Activated CD4-positive, alpha-beta T cell treated with anti-CD3 and anti-CD28 coated beads, Interleukin-2, amount 10 ng/mL, durations not matched to agents 7 days and 5 days (primary cell): Measurements from ENCODE around the gene ATF4. TPM values are rescaled to one million over a fixed set of nuclear protein-coding genes. Genes with fewer than 3 reads are reported as not detected.

Experiments
- CTCF ChIA-PET: fragments of 350-600 bp; sonication (Branson Sonifier 250); formaldehyde crosslinking; loops from one replicate; lab custom pipeline; 2021; ENCODE audit warnings: antibody characterized with exemption; lab: Charles Lee
- POLR2A ChIA-PET: fragments of 350-600 bp; sonication (Branson Sonifier 250); formaldehyde crosslinking; loops from one replicate; lab custom pipeline; 2021; ENCODE audit warnings: antibody characterized with exemption; lab: Charles Lee
- DNase-seq: peaks from one replicate; pipeline ENCODE4 v3.0.0-alpha.2; 2020
- H3K27ac Mint-ChIP-seq: one replicate; pipeline ENCODE4 v1.8.0; 2021; ENCODE audit warnings: mild to moderate bottlenecking, moderate library complexity, mixed read lengths
- H3K27me3 Mint-ChIP-seq: one replicate; pipeline ENCODE4 v1.8.0; 2021; ENCODE audit warnings: mixed read lengths
- H3K36me3 Mint-ChIP-seq: one replicate; pipeline ENCODE4 v1.8.0; 2021; ENCODE audit warnings: low read depth, mixed read lengths
- H3K4me1 Mint-ChIP-seq: one replicate; pipeline ENCODE4 v1.8.0; 2021; ENCODE audit warnings: mixed read lengths
- H3K4me3 Mint-ChIP-seq: one replicate; pipeline ENCODE4 v1.8.0; 2021; ENCODE audit warnings: mild to moderate bottlenecking, moderate library complexity, mixed read lengths
- H3K9me3 Mint-ChIP-seq: one replicate; pipeline ENCODE4 v1.8.0; 2021; ENCODE audit warnings: mixed read lengths
- total RNA-seq, 2 experiments: library from RNA; stranded (reverse); gene quantifications; one replicate each; pipeline ENCODE4 v1.2.3, GENCODE V29; 2021

ATF4 gene
- total RNA-seq, 2 experiments from 2014 or later: 372 to 437 TPM

DNA sequence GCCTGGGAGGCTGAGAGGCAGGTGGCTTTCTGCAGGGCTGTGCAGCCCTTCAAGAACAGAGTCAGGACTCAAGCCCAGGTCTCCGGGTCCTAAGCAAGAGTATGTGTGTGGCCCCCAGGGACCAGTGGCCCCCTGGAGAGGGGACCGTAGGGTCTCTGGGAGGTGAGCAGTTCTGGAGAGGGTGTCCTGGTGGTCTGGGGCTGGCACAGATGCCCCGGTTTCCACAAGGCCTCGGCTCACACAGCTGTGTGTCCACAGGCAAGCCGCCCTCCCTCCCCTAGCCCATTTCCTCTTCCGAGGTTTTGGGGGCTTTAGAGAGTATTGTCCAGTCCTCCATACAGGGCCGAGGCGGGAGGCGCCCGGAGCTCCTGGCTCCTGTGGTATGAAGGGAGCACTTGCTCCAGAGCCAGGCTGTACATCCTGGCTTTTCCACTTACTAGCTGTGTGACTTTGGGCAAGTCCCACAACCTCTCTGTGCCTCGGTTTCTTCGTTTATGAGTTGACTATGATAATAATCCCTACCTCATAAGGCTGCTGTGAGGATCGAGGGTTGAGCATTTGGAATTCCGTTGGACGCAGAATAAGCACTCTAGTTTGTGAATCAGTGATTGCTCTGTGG, 15.6 kb downstream of the ATF4 start:
- Mint-ChIP-seq H3K4me1 (peaks cover 25% of the 10 kb centered on the region), H3K4me3 (no peak overlapping the region), H3K9me3 (no peaks in the 10 kb centered on the region), H3K27me3 (no peaks in the 10 kb centered on the region), H3K36me3 (peaks cover 10% of the 10 kb centered on the region), H3K27ac (no peak overlapping the region)
- DNase-seq: no peak
- CTCF ChIA-PET: interaction anchor here (0.6 to 4.5 kb wide), 8 partner anchors 10 to 783 kb away, joined by 3 to 57 read pairs (median 9); no protein-coding TSS in a partner anchor
- POLR2A ChIA-PET: no interaction called here

DNA sequence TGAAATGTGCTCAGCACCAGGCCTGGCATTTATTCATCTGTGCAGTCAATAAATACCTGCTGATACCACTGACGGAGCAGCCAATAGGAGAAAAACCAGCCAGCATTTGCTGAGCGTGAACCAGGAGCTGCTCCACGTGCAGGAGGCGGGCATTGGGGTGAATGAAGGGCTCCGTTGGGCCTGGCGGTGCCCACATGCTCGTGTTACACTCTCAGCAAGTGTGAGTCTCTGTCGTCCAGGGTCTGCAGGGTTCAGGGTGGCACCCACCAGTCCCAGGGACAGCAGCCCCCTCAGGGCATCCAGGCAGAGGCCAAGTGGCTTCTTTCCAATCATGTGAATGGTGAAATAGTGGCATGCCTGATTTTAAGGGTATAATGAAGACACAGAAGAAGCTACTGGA, 16.3 kb downstream of the ATF4 start:
- Mint-ChIP-seq H3K27ac (no peak overlapping the region), H3K36me3 (peaks cover 4% of the 10 kb centered on the region), H3K9me3 (no peaks in the 10 kb centered on the region), H3K4me1 (peaks cover 18% of the 10 kb centered on the region), H3K4me3 (no peak overlapping the region), H3K27me3 (no peaks in the 10 kb centered on the region)
- DNase-seq: no peak
- POLR2A ChIA-PET: no interaction called here
- CTCF ChIA-PET: interaction anchor here (0.6 to 4.5 kb wide), 3 partner anchors 34 to 811 kb away, joined by 3 to 57 read pairs (median 4); no protein-coding TSS in a partner anchor

DNA sequence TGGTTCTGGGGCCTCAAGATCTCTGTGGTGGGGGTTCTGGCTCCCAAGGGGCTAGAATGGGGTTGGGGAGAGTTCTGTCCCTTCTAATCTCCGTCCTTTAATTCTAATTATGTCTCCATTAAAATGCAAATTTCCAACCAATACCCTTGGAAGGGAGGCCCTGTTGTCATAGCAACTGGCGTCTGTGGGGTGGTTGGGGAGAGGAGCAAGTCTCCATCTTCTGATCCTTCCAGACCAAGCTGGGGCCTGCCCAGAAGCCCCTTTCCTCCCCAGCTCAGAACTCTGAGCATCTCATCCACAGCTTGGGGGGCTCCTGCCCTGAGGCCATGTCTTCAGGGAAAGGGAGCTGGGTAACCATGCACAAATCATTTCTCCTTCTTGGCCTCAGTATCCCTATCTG, 17.6 kb downstream of the ATF4 start:
- Mint-ChIP-seq H3K4me1 (peaks cover 11% of the 10 kb centered on the region), H3K36me3 (no peaks in the 10 kb centered on the region), H3K27me3 (no peaks in the 10 kb centered on the region), H3K4me3 (no peak overlapping the region), H3K27ac (no peak overlapping the region), H3K9me3 (no peaks in the 10 kb centered on the region)
- ChIA-PET POLR2A (no interaction called here), CTCF (interaction anchor here (1.2 to 2.0 kb wide), 2 partner anchors 9 to 487 kb away, joined by 7 read pairs; no protein-coding TSS in a partner anchor)
- DNase-seq: no peak

DNA sequence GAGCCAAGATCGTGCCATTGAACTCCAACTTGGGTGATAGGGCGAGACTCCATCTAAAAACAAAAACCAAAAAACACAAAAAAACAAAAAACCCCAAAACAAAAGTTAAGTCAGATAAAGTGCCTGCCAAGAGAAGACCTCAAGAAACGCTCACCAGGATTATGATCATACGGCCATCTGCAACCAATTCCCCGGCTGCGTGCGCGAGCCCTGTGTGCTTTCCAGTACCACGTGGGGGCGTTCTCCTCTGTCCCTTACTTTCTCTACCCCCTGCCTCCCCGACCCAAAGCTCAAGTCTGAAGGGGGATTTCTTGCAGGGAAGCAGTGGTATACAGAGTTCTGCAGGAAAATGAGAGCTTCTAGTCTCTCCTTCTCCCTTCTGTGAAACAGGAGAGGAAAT, 22.7 kb downstream of the ATF4 start:
- POLR2A ChIA-PET: no interaction called here
- Mint-ChIP-seq H3K27ac (no peak overlapping the region), H3K9me3 (no peaks in the 10 kb centered on the region), H3K36me3 (no peaks in the 10 kb centered on the region), H3K4me3 (no peak overlapping the region), H3K27me3 (peaks cover 33% of the 10 kb centered on the region), H3K4me1 (peaks cover 18% of the 10 kb centered on the region)
- DNase-seq: peak; percentile 44
- CTCF ChIA-PET: interaction anchor here (0.6 to 1.9 kb wide), 5 partner anchors 8 to 481 kb away, joined by 3 to 6 read pairs (median 5); no protein-coding TSS in a partner anchor

DNA sequence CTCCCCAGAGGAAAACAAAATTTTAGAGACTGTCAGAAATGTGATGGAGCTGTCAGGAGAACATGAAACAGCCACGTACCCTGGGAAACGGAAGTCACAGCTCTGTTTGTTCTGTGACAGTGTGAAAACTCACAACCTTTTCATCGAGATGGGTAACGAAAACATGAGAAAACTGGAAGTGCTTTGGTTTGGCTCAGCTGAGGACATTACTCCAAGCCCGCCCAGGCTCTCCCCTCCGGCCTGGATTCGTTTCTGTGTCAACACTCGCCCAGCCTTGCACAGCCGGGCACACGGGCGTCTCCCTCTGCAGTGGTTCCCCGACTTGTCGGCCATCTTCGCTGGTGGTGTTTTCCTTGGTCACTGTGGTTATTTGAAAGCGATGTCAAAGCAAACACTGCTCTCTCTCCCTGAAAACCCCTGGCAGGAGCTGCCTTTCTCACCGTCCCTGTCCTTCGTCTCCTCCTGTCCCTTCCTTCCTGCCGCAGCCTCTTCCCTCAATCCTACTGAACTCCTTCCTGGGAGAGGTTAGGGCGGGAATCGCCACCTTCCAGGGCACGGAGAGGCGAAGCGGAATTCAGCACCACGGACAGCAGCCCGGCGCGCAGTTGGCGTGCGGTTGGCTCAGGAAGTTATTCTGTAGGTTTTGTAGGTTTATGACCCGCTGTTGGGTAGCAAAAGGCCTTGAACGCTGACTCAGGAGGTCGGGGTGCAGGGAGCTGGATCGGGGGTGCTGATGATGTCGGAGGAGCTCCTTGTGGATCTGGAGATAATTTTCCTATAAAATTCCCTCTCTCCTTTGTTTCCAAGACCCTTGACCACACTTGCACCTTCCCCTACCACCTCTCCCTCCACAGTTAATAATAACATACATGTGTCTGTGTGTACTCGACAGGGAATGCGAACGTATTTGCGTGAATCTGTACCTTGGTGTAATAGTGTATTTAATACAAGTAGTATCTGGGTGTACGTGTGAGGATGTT, 25.3 kb downstream of the ATF4 start:
- CTCF ChIA-PET: interaction anchor here (0.6 to 3.5 kb wide), 6 partner anchors 10 to 491 kb away, joined by 3 to 24 read pairs (median 4); no protein-coding TSS in a partner anchor

DNA sequence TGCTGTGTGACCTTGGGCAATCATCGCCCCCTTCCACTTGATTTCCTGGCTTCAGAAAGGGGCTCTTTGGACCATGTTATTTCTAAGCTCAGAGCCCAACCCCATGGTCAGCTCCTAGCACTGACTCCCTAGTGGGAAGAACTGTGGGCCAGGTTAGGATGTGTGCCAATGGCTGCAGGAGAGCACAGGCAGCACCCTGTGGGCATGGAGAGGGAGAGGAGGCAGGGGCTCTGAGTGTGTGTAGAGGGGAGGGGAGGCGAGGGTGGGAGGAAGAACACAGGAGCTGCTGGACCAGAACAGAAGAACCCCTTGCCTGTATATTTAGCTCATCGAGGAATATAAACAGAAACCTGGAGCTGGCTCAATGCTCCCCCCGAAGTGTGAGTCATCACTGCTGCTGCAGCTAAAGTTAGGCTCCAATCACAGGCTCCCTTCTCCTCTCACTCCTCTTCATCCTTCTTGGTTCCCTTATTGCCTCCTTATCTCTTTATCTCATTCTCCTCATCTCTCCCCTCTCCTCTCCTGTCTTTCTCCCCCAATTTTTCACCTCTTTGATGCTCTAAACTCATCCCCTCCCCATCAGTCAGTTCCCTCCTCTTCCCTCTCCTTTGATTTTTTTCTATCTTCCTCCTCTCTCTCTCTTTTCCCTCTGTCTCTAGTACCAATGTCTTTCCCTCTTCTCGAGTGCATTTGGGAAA, 26.7 kb downstream of the ATF4 start:
- DNase-seq: no peak
- H3K36me3 Mint-ChIP-seq: no peaks in the 10 kb centered on the region
- CTCF ChIA-PET: interaction anchor here (3.5 kb wide), 1 partner anchor 12 kb away, joined by 24 read pairs; no protein-coding TSS in a partner anchor
- no peaks in the 10 kb centered on the region for H3K9me3 Mint-ChIP-seq
- no peak overlapping the region for H3K27ac Mint-ChIP-seq
- H3K4me3 Mint-ChIP-seq: no peak overlapping the region
- peaks cover 18% of the 10 kb centered on the region for H3K4me1 Mint-ChIP-seq
- H3K27me3 Mint-ChIP-seq: peaks cover 40% of the 10 kb centered on the region
- POLR2A ChIA-PET: no interaction called here

More for the DNA sequence above, 25.3 kb downstream of the ATF4 start:
- H3K36me3 Mint-ChIP-seq: no peaks in the 10 kb centered on the region
- POLR2A ChIA-PET: interaction anchor here (0.6 kb wide), 1 partner anchor 709 kb away, joined by 3 read pairs; no protein-coding TSS in a partner anchor
- H3K27me3 Mint-ChIP-seq: peaks cover 39% of the 10 kb centered on the region
- H3K4me1 Mint-ChIP-seq: peaks cover 18% of the 10 kb centered on the region
- H3K27ac Mint-ChIP-seq: no peak overlapping the region
- peak; percentile 66 for DNase-seq
- no peak overlapping the region for H3K4me3 Mint-ChIP-seq
- H3K9me3 Mint-ChIP-seq: no peaks in the 10 kb centered on the region

DNA sequence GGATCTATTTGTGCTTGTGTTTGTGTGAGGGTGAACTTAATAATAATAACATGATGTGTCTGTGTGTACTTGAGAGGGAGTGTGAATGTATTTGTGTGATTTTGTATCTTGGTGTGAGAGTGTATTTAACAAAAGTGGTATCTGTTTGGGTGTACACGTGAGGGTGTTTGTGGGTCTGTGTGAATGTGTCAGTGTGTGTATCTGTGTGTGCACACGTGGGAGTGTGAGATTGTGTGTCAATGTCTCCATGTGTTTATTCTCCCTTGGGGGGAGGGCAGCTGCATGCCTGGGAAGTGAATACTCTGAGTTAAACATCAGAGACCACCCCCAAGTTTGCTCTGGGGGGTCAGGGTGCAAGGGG, 27.2 kb downstream of the ATF4 start:
- no peaks in the 10 kb centered on the region for H3K36me3 Mint-ChIP-seq
- POLR2A ChIA-PET: no interaction called here
- peaks cover 18% of the 10 kb centered on the region for H3K4me1 Mint-ChIP-seq
- no peaks in the 10 kb centered on the region for H3K9me3 Mint-ChIP-seq
- H3K27ac Mint-ChIP-seq: no peak overlapping the region
- no peak for DNase-seq
- CTCF ChIA-PET: interaction anchor here (3.5 kb wide), 1 partner anchor 12 kb away, joined by 24 read pairs; no protein-coding TSS in a partner anchor
- no peak overlapping the region for H3K4me3 Mint-ChIP-seq
- H3K27me3 Mint-ChIP-seq: peaks cover 40% of the 10 kb centered on the region

DNA sequence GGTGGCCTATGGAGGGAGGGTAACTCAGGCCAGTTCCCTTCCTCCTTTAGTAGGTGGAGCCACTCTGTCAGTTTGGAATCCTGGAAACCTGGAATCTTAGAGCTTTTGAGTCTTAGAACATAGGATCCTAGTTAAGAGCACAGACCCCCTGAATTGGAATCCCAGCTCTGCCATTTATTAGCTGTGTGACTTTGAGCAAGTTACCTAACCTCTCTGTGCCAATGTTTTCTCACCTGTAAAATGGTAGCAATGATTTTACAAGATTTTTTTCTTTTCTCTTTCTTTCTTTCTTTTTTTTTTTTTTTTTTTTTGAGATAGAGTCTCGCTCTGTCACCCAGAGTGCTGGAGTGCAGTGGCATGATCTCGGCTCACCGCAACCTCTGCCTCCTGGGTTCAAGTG, 33.1 kb downstream of the ATF4 start:
- peaks cover 3% of the 10 kb centered on the region for H3K4me1 Mint-ChIP-seq
- no peaks in the 10 kb centered on the region for H3K36me3 Mint-ChIP-seq
- H3K27ac Mint-ChIP-seq: no peak overlapping the region
- H3K4me3 Mint-ChIP-seq: no peak overlapping the region
- no peak for DNase-seq
- ChIA-PET CTCF (interaction anchor here (2.2 kb wide), 1 partner anchor 19 kb away, joined by 7 read pairs; no protein-coding TSS in a partner anchor), POLR2A (no interaction called here)
- H3K27me3 Mint-ChIP-seq: peaks cover 39% of the 10 kb centered on the region
- no peaks in the 10 kb centered on the region for H3K9me3 Mint-ChIP-seq

DNA sequence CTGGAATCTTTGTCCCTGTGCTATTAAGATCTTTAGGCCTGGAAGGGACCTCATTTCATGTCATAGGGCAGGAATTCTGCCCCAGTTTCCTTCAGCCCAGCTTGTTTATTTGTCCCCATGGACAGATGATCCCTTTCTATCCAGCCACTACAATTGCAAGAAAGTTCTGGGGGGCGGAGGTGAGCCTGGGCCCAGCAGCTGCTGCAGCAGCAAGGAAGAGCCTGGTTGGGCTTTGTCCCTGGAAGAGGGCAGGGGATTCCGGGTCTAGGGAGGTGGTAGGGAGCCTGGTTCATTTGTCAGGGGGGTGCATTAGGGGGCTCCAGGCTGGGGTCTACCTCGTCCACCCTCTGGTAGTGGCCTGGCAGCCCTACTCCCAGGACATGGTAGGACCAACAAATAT, 33.8 kb downstream of the ATF4 start:
- Mint-ChIP-seq H3K4me1 (peaks cover 3% of the 10 kb centered on the region), H3K27ac (no peak overlapping the region), H3K27me3 (peaks cover 45% of the 10 kb centered on the region), H3K36me3 (no peaks in the 10 kb centered on the region), H3K4me3 (no peak overlapping the region), H3K9me3 (no peaks in the 10 kb centered on the region)
- ChIA-PET CTCF (interaction anchor here (2.2 kb wide), 1 partner anchor 19 kb away, joined by 7 read pairs; no protein-coding TSS in a partner anchor), POLR2A (no interaction called here)
- no peak for DNase-seq

DNA sequence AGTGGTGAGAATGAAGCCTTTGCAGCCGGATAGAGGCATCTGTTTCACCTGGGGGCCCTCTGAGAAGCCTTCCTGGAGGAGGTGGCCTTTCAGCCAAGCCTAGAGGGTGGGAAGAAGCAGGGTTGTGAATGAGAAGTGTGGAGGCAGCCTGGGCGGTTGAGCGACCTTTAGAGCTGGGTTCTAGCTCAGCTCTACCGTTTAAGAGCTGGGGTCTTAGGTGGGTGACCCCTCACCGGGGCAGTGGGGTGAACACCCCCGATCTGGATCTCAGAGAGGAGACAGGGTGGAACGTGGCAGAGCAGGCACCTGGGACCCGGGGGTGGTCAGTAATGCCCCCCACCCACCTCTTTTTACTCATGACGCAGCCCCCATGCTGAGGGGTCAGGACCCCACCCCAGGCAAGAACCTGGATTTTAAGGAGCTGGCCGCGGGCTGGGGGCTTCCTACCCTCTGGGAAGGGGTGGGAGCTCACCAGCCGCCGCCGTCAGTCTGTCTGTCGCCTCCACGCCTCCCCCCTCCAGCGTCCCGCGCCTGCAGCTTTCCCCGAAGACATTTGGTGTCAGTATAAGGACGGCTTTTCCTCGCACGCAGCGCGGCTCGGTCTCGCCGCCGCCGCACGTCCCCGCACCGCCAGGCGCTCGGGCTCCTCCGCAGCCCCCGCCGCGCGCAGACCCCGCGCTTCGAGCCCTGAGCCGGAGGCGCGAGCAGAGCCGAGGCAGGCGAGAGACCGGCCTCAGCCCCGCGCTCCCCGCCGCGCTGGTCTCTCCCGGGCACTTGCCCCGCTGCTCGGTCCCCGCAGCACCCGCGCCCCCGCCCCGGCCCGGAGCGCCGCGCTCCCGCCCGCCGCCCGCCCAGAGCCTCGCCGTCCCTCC, 36.8 kb downstream of the ATF4 start:
- H3K4me3 Mint-ChIP-seq: no peak overlapping the region
- CTCF ChIA-PET: interaction anchor here (0.7 to 1.3 kb wide), 4 partner anchors 22 to 468 kb away, joined by 3 read pairs; no protein-coding TSS in a partner anchor
- POLR2A ChIA-PET: no interaction called here

DNA sequence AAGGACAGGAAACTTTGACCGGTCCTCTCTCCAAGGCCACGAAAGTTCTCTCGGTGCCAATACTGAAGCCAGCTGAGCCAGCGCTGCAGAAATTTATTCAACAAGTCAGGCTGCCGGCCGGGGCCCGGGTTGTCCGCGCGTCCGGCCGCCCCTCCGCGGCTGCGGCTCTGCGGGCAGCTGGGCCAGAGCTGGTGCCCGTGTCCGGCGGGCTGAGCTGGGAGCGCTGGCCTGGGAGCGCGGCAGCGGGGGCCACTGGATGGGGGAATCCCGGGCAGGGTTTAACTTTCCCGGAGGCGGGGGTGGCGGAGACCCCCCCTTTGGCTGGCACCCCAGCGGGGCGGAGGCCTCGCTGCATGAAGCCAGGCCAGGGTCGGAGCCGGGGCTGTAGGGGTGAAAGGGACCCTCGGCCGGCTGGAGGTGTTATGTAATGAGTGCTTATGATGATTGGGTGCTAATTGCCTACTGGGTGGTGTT, 37.9 kb downstream of the ATF4 start:
- no peak for DNase-seq
- ChIA-PET POLR2A (no interaction called here), CTCF (interaction anchor here (1.6 to 1.7 kb wide), 2 partner anchors 9 to 471 kb away, joined by 4 to 5 read pairs; no protein-coding TSS in a partner anchor)
- Mint-ChIP-seq H3K27me3 (peaks cover 47% of the 10 kb centered on the region), H3K9me3 (no peaks in the 10 kb centered on the region), H3K36me3 (no peaks in the 10 kb centered on the region), H3K4me1 (peaks cover 3% of the 10 kb centered on the region), H3K4me3 (no peak overlapping the region), H3K27ac (no peak overlapping the region)

More for the DNA sequence above, 36.8 kb downstream of the ATF4 start:
- peak; percentile 51 for DNase-seq
- no peaks in the 10 kb centered on the region for H3K9me3 Mint-ChIP-seq
- H3K27me3 Mint-ChIP-seq: peaks cover 51% of the 10 kb centered on the region
- peaks cover 3% of the 10 kb centered on the region for H3K4me1 Mint-ChIP-seq
- H3K36me3 Mint-ChIP-seq: no peaks in the 10 kb centered on the region
- H3K27ac Mint-ChIP-seq: peak overlapping the region; percentile 73
